Measurements from ENCODE around the gene RAB24.
"Not testable (repeated sequence)": the region's sequence is repeated elsewhere in the genome, so short reads cannot be mapped to it uniquely, and the experiment has no call there.

Gene RAB24

GRCh38 chr5:177265395-177265794, 38.1 kb downstream of the RAB24 start:
- Histone ChIP-seq H3K9me3 (ENCODE audit: control insufficient read depth, low read length) (no peaks in the 10 kb centered on the region), H3K4me1 (ENCODE audit: control insufficient read depth, insufficient read depth, low read length, poor library complexity, severe bottlenecking) (no peaks in the 10 kb centered on the region), H3K27ac (ENCODE audit: insufficient read depth, low read length, poor library complexity, severe bottlenecking) (no peak overlapping the region), H3K4me3 (ENCODE audit: insufficient read depth, low read depth, low read length, poor library complexity, severe bottlenecking) (no peak overlapping the region), H3K36me3 (ENCODE audit: control insufficient read depth, insufficient read depth, low read length) (peaks cover 54% of the 10 kb centered on the region), H3K27me3 (replicated peaks; ENCODE audit: control insufficient read depth, insufficient read depth, low read length, poor library complexity, severe bottlenecking) (no peaks in the 10 kb centered on the region)
- DNase-seq = no peak

GRCh38 chr5:177264178-177264577, 39.3 kb downstream of the RAB24 start:
- H3K27ac ChIP-seq (ENCODE audit: insufficient read depth, low read length, poor library complexity, severe bottlenecking) = no peak overlapping the region
- H3K27me3 ChIP-seq (replicated peaks; ENCODE audit: control insufficient read depth, insufficient read depth, low read length, poor library complexity, severe bottlenecking) = no peaks in the 10 kb centered on the region
- H3K4me3 ChIP-seq (ENCODE audit: insufficient read depth, low read depth, low read length, poor library complexity, severe bottlenecking) = no peak overlapping the region
- no peak for DNase-seq
- no peaks in the 10 kb centered on the region for H3K4me1 ChIP-seq (ENCODE audit: control insufficient read depth, insufficient read depth, low read length, poor library complexity, severe bottlenecking)
- peaks cover 53% of the 10 kb centered on the region for H3K36me3 ChIP-seq (ENCODE audit: control insufficient read depth, insufficient read depth, low read length)
- no peaks in the 10 kb centered on the region for H3K9me3 ChIP-seq (ENCODE audit: control insufficient read depth, low read length)

DNA sequence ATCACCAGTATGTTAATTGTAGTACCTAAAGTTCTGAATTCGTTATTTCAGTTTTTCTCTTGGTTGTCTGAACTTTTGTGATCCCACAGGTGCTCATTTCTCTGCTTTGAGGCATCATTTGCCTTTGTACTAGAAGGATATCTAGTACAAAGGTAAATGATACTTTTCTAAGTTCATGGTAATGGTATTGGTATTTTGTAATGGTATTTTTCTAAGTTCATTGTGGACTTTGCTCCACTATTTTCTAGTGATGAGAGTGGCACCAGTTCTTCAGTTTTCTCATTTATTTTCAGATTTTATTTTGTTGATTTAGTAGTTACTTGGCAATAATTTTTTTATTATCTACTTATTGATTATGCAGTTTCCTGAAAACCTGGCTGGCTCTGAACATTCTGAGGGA, 42.0 kb downstream of the RAB24 start:
- Histone ChIP-seq H3K4me3 (ENCODE audit: insufficient read depth, low read depth, low read length, poor library complexity, severe bottlenecking) (no peak overlapping the region), H3K4me1 (ENCODE audit: control insufficient read depth, insufficient read depth, low read length, poor library complexity, severe bottlenecking) (no peaks in the 10 kb centered on the region), H3K27ac (ENCODE audit: insufficient read depth, low read length, poor library complexity, severe bottlenecking) (no peak overlapping the region), H3K27me3 (replicated peaks; ENCODE audit: control insufficient read depth, insufficient read depth, low read length, poor library complexity, severe bottlenecking) (no peaks in the 10 kb centered on the region), H3K36me3 (ENCODE audit: control insufficient read depth, insufficient read depth, low read length) (peaks cover 60% of the 10 kb centered on the region), H3K9me3 (ENCODE audit: control insufficient read depth, low read length) (no peaks in the 10 kb centered on the region)
- no peak for DNase-seq

- no peak overlapping the region for H3K4me3 ChIP-seq (ENCODE audit: insufficient read depth, low read depth, low read length, poor library complexity, severe bottlenecking)
- H3K27me3 ChIP-seq (replicated peaks; ENCODE audit: control insufficient read depth, insufficient read depth, low read length, poor library complexity, severe bottlenecking) = no peaks in the 10 kb centered on the region
- H3K4me1 ChIP-seq (ENCODE audit: control insufficient read depth, insufficient read depth, low read length, poor library complexity, severe bottlenecking) = no peaks in the 10 kb centered on the region
- DNase-seq = no peak
- H3K27ac ChIP-seq (ENCODE audit: insufficient read depth, low read length, poor library complexity, severe bottlenecking) = no peak overlapping the region
- peaks cover 57% of the 10 kb centered on the region for H3K36me3 ChIP-seq (ENCODE audit: control insufficient read depth, insufficient read depth, low read length)
- H3K9me3 ChIP-seq (ENCODE audit: control insufficient read depth, low read length) = no peaks in the 10 kb centered on the region
Observed at GRCh38 chr5:177260961-177261360, 42.6 kb downstream of the RAB24 start.

DNA sequence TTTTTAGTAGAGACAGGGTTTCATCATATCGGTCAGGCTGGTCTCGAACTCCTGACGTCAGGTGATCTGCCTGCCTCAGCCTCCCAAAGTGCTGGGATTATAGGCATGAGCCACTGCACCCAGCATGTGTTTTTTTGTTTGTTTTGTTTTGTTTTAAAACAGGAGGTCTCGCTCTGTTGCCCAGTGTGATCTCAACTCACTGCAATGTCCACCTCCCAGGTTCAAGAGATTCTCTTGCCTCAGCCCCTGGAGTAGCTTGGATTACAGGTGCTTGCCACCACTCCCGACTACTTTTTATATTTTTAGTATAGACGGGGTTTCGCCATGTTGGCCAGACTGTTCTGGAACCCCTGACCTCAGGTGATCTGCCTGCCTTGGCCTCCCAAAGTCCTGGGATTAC, 44.8 kb downstream of the RAB24 start:
- not testable (repeated sequence) for H3K4me3 ChIP-seq (ENCODE audit: insufficient read depth, low read depth, low read length, poor library complexity, severe bottlenecking); DNase-seq; H3K4me1 ChIP-seq (ENCODE audit: control insufficient read depth, insufficient read depth, low read length, poor library complexity, severe bottlenecking); H3K27ac ChIP-seq (ENCODE audit: insufficient read depth, low read length, poor library complexity, severe bottlenecking); H3K27me3 ChIP-seq (replicated peaks; ENCODE audit: control insufficient read depth, insufficient read depth, low read length, poor library complexity, severe bottlenecking); H3K9me3 ChIP-seq (ENCODE audit: control insufficient read depth, low read length)
- H3K36me3 ChIP-seq (ENCODE audit: control insufficient read depth, insufficient read depth, low read length) = peaks cover 59% of the 10 kb centered on the region

DNA sequence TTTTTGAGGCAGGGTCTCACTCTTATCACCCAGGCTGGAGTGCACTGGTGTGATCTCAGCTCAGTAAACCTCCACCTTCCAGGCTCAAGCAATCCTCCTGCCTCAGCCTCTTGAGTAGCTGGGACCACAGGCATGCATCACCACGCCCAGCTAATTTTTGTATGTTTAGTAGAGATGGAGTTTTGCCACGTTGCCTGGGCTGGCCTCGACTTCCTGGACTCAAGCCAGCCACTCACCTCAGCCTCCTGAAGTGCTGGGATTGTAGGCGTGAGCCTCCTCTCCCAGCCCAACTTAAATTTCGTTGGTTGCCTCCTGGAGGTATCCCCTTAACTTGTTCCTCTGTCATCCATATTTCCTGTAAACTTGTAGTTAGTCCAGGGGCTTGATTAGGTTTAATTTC, 47.2 kb downstream of the RAB24 start:
- DNase-seq = no peak
- no peak overlapping the region for H3K27ac ChIP-seq (ENCODE audit: insufficient read depth, low read length, poor library complexity, severe bottlenecking)
- H3K36me3 ChIP-seq (ENCODE audit: control insufficient read depth, insufficient read depth, low read length) = peaks cover 63% of the 10 kb centered on the region
- no peaks in the 10 kb centered on the region for H3K27me3 ChIP-seq (replicated peaks; ENCODE audit: control insufficient read depth, insufficient read depth, low read length, poor library complexity, severe bottlenecking)
- H3K4me3 ChIP-seq (ENCODE audit: insufficient read depth, low read depth, low read length, poor library complexity, severe bottlenecking) = no peak overlapping the region
- no peaks in the 10 kb centered on the region for H3K9me3 ChIP-seq (ENCODE audit: control insufficient read depth, low read length)
- H3K4me1 ChIP-seq (ENCODE audit: control insufficient read depth, insufficient read depth, low read length, poor library complexity, severe bottlenecking) = no peaks in the 10 kb centered on the region

- no peak for DNase-seq
- no peak overlapping the region for H3K27ac ChIP-seq (ENCODE audit: insufficient read depth, low read length, poor library complexity, severe bottlenecking)
- peaks cover 51% of the 10 kb centered on the region for H3K36me3 ChIP-seq (ENCODE audit: control insufficient read depth, insufficient read depth, low read length)
- no peak overlapping the region for H3K4me3 ChIP-seq (ENCODE audit: insufficient read depth, low read depth, low read length, poor library complexity, severe bottlenecking)
- no peaks in the 10 kb centered on the region for H3K9me3 ChIP-seq (ENCODE audit: control insufficient read depth, low read length)
- no peaks in the 10 kb centered on the region for H3K4me1 ChIP-seq (ENCODE audit: control insufficient read depth, insufficient read depth, low read length, poor library complexity, severe bottlenecking)
- no peaks in the 10 kb centered on the region for H3K27me3 ChIP-seq (replicated peaks; ENCODE audit: control insufficient read depth, insufficient read depth, low read length, poor library complexity, severe bottlenecking)
Observed at GRCh38 chr5:177253252-177253651, 50.3 kb downstream of the RAB24 start.
